Memory B cell (primary cell): Measurements from ENCODE around the gene PRLHR.
"Not testable (repeated sequence)": the region's sequence is repeated elsewhere in the genome, so short reads cannot be mapped to it uniquely, and the experiment has no call there.

Experiments used
- ATAC-seq: fragments of 150-1000 bp; cut with Tn5 transposase; 2 replicates; pipeline ENCODE4 v1.10.0; 2021; ENCODE audit warnings: low read depth, mild to moderate bottlenecking, moderate library complexity
- DNase-seq, 2 donors: peaks; one replicate each; pipeline ENCODE4 v3.0.0; 2022; ENCODE audit warnings: low spot score in 2 of 2
- H3K27ac Mint-ChIP-seq: one replicate; pipeline ENCODE4 v1.8.0; 2022; ENCODE audit warnings: mild to moderate bottlenecking, moderate library complexity, mixed read lengths
- H3K27me3 Mint-ChIP-seq: one replicate; pipeline ENCODE4 v1.8.0; 2022; ENCODE audit warnings: mixed read lengths
- H3K36me3 Mint-ChIP-seq: one replicate; pipeline ENCODE4 v1.8.0; 2022; ENCODE audit warnings: mild to moderate bottlenecking, mixed read lengths
- H3K4me1 Mint-ChIP-seq: one replicate; pipeline ENCODE4 v1.8.0; 2022; ENCODE audit warnings: mixed read lengths
- H3K4me3 Mint-ChIP-seq: one replicate; pipeline ENCODE4 v1.8.0; 2022; ENCODE audit warnings: mild to moderate bottlenecking, moderate library complexity, mixed read lengths
- H3K9me3 Mint-ChIP-seq: one replicate; pipeline ENCODE4 v1.8.0; 2022; ENCODE audit warnings: mixed read lengths

PRLHR gene

GRCh38 chr10:118595598-118596425 lies at the start of gene PRLHR:
PRLHR (minus strand) TSS chr10:118595648; CDS start chr10:118595244, 404 bp downstream.
- ATAC-seq: no peak
- DNase-seq: no peak
- Mint-ChIP-seq H3K36me3 (no peaks in the 10 kb centered on the region), H3K4me1 (peaks cover 3% of the 10 kb centered on the region), H3K27me3 (peaks cover 32% of the 10 kb centered on the region), H3K9me3 (no peaks in the 10 kb centered on the region), H3K4me3 (no peak within 1 kb of the TSS), H3K27ac (no peak within 1 kb of the TSS)

GRCh38 chr10:118642228-118642627 lies 46.8 kb upstream of the PRLHR start:
- ATAC-seq: no peak
- DNase-seq: no peak
- no peaks in the 10 kb centered on the region for H3K4me1 Mint-ChIP-seq
- H3K27me3 Mint-ChIP-seq: peaks cover 7% of the 10 kb centered on the region
- H3K27ac Mint-ChIP-seq: no peak overlapping the region
- peaks cover 10% of the 10 kb centered on the region for H3K9me3 Mint-ChIP-seq
- no peaks in the 10 kb centered on the region for H3K36me3 Mint-ChIP-seq
- no peak overlapping the region for H3K4me3 Mint-ChIP-seq

GRCh38 chr10:118638680-118639079 lies 43.2 kb upstream of the PRLHR start:
- Mint-ChIP-seq H3K9me3 (peaks cover 10% of the 10 kb centered on the region), H3K27ac (no peak overlapping the region)
- ATAC-seq: no peak

GRCh38 chr10:118635674-118636402 lies 40.4 kb upstream of the PRLHR start:
- Mint-ChIP-seq H3K27ac (no peak overlapping the region), H3K4me3 (no peak overlapping the region), H3K36me3 (no peaks in the 10 kb centered on the region), H3K27me3 (peaks cover 14% of the 10 kb centered on the region), H3K4me1 (no peaks in the 10 kb centered on the region), H3K9me3 (peaks cover 10% of the 10 kb centered on the region)
- DNase-seq (no peak), ATAC-seq (no peak)

More at GRCh38 chr10:118638680-118639079, 43.2 kb upstream of the PRLHR start:
- no peaks in the 10 kb centered on the region for H3K36me3 Mint-ChIP-seq
- H3K4me1 Mint-ChIP-seq: no peaks in the 10 kb centered on the region
- no peak overlapping the region for H3K4me3 Mint-ChIP-seq
- H3K27me3 Mint-ChIP-seq: peaks cover 12% of the 10 kb centered on the region
- DNase-seq: no peak

- ATAC-seq (no peak), DNase-seq (no peak)
- no peaks in the 10 kb centered on the region for H3K9me3 Mint-ChIP-seq
- H3K27ac Mint-ChIP-seq: no peak overlapping the region
- H3K36me3 Mint-ChIP-seq: no peaks in the 10 kb centered on the region
- H3K4me1 Mint-ChIP-seq: no peaks in the 10 kb centered on the region
- H3K4me3 Mint-ChIP-seq: no peak overlapping the region
- H3K27me3 Mint-ChIP-seq: peaks cover 13% of the 10 kb centered on the region
Observed at GRCh38 chr10:118633786-118634185, 38.3 kb upstream of the PRLHR start.

GRCh38 chr10:118629211-118629610 lies 33.8 kb upstream of the PRLHR start:
- Mint-ChIP-seq H3K27ac (no peak overlapping the region), H3K27me3 (peaks cover 15% of the 10 kb centered on the region), H3K36me3 (no peaks in the 10 kb centered on the region), H3K4me3 (no peak overlapping the region), H3K4me1 (no peaks in the 10 kb centered on the region), H3K9me3 (no peaks in the 10 kb centered on the region)
- ATAC-seq (no peak), DNase-seq (no peak)

GRCh38 chr10:118628397-118628796 lies 32.9 kb upstream of the PRLHR start:
- no peak for ATAC-seq

GRCh38 chr10:118626953-118627352 lies 31.5 kb upstream of the PRLHR start:
- Mint-ChIP-seq H3K27me3 (peaks cover 15% of the 10 kb centered on the region), H3K27ac (no peak overlapping the region), H3K36me3 (no peaks in the 10 kb centered on the region), H3K4me3 (no peak overlapping the region), H3K4me1 (no peaks in the 10 kb centered on the region), H3K9me3 (no peaks in the 10 kb centered on the region)
- ATAC-seq (no peak), DNase-seq (no peak)

More at GRCh38 chr10:118628397-118628796, 32.9 kb upstream of the PRLHR start:
- no peak overlapping the region for H3K4me3 Mint-ChIP-seq
- H3K27ac Mint-ChIP-seq: no peak overlapping the region
- no peaks in the 10 kb centered on the region for H3K36me3 Mint-ChIP-seq
- H3K27me3 Mint-ChIP-seq: peaks cover 15% of the 10 kb centered on the region
- no peaks in the 10 kb centered on the region for H3K9me3 Mint-ChIP-seq
- DNase-seq: no peak
- no peaks in the 10 kb centered on the region for H3K4me1 Mint-ChIP-seq

- DNase-seq (no peak), ATAC-seq (no peak)
- Mint-ChIP-seq H3K27me3 (peaks cover 17% of the 10 kb centered on the region), H3K4me3 (no peak overlapping the region), H3K4me1 (no peaks in the 10 kb centered on the region), H3K36me3 (no peaks in the 10 kb centered on the region), H3K9me3 (no peaks in the 10 kb centered on the region), H3K27ac (no peak overlapping the region)
Observed at GRCh38 chr10:118625504-118625903, 30.1 kb upstream of the PRLHR start.

- Mint-ChIP-seq H3K4me1 (no peaks in the 10 kb centered on the region), H3K27ac (no peak overlapping the region), H3K4me3 (no peak overlapping the region), H3K36me3 (no peaks in the 10 kb centered on the region), H3K27me3 (peaks cover 16% of the 10 kb centered on the region), H3K9me3 (no peaks in the 10 kb centered on the region)
- ATAC-seq (no peak), DNase-seq (no peak)
Observed at GRCh38 chr10:118624747-118625146, 29.3 kb upstream of the PRLHR start.

GRCh38 chr10:118621304-118621942 lies 26.0 kb upstream of the PRLHR start:
- H3K4me3 Mint-ChIP-seq: no peak overlapping the region
- peaks cover 18% of the 10 kb centered on the region for H3K27me3 Mint-ChIP-seq
- no peaks in the 10 kb centered on the region for H3K4me1 Mint-ChIP-seq
- peaks cover 2% of the 10 kb centered on the region for H3K9me3 Mint-ChIP-seq
- H3K27ac Mint-ChIP-seq: no peak overlapping the region
- H3K36me3 Mint-ChIP-seq: no peaks in the 10 kb centered on the region
- ATAC-seq (no peak), DNase-seq (no peak)

GRCh38 chr10:118613863-118614262 lies 18.4 kb upstream of the PRLHR start:
- not testable (repeated sequence) for ATAC-seq, H3K4me1 Mint-ChIP-seq

GRCh38 chr10:118610577-118610976 lies 15.1 kb upstream of the PRLHR start:
- Mint-ChIP-seq H3K4me3 (no peak overlapping the region), H3K9me3 (peaks cover 6% of the 10 kb centered on the region), H3K36me3 (no peaks in the 10 kb centered on the region), H3K27ac (no peak overlapping the region), H3K27me3 (peaks cover 7% of the 10 kb centered on the region), H3K4me1 (no peaks in the 10 kb centered on the region)
- no peak for ATAC-seq
- DNase-seq: no peak

More at GRCh38 chr10:118613863-118614262, 18.4 kb upstream of the PRLHR start:
- not testable (repeated sequence) for DNase-seq, H3K27me3 Mint-ChIP-seq, H3K9me3 Mint-ChIP-seq, H3K4me3 Mint-ChIP-seq, H3K27ac Mint-ChIP-seq, H3K36me3 Mint-ChIP-seq

- peaks cover 6% of the 10 kb centered on the region for H3K27me3 Mint-ChIP-seq
- no peak overlapping the region for H3K27ac Mint-ChIP-seq
- H3K4me3 Mint-ChIP-seq: no peak overlapping the region
- H3K36me3 Mint-ChIP-seq: no peaks in the 10 kb centered on the region
- ATAC-seq: no peak
- H3K4me1 Mint-ChIP-seq: no peaks in the 10 kb centered on the region
- no peak for DNase-seq
- H3K9me3 Mint-ChIP-seq: peaks cover 6% of the 10 kb centered on the region
Observed at GRCh38 chr10:118607768-118608354, 12.4 kb upstream of the PRLHR start.
